Measurements from ENCODE around the gene DDIT4. TPM values are rescaled to one million over a fixed set of nuclear protein-coding genes. Genes with fewer than 3 reads are reported as not detected.

DDIT4 gene
- total RNA-seq, 4 donors from 2014 or later: 77.4 to 247 (median 146) TPM

DNA sequence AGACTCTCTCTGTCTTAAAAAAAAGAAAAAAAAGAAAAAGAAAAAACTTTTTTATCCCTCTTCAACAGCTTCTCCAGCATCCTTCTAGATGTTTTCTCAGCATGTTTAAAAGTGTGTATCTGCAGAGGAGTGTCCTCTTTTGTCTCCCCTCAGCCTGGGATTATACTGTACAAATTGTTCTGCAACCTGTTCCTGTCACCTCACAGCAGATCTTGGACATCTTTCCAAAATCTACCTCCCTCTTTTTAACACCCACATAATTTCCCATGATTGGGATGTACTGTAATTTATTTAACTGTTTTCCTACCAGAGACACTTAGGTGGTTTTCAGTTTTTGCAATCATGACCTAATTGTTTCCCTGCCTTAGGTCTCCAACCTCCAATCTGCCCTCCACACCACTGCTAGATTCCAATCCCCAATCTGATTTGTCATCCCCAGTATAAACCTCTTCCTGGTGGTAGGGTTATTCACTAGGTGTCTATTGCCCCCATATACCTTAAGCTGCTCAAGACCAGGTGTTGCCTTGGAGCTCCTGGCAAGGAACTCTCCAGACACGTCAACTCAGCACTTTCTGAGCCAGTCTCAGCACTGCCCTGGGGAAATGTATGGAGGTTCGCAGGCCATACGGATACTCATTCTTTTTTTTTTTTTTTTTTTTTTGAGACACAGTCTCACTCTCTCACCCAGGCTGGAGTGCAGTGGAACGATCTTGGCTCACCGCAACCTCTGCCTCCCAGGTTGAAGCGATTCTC, 17.6 kb upstream of the DDIT4 start:
- H3K9me3 ChIP-seq: no peaks in the 10 kb centered on the region
- peak overlapping the region in 1 of 4 donors; percentile 14 for H3K4me3 ChIP-seq
- peak overlapping the region; percentile 93 to 97 (median 94) for H3K27ac ChIP-seq (replicated peaks in 1 of 4)
- TF ChIP-seq CTCF (IDR thresholded peaks at IDR 0.05) (no peak), POLR2AphosphoS5 (IDR thresholded peaks at IDR 0.05) (peak; percentile 60 to 78), EP300 (IDR thresholded peaks at IDR 0.05) (peak; percentile 17), POLR2A (IDR thresholded peaks at IDR 0.05; ENCODE audit: low read depth) (no peak)
- H3K4me1 ChIP-seq: peaks cover 87 to 99% (median 95%) of the 10 kb centered on the region in 4 donors
- H3K36me3 ChIP-seq: no peaks in the 10 kb centered on the region
- no peak for DNase-seq (ENCODE audit: extremely low spot score)
- intact Hi-C loops (cut with DNase I): loop anchor here (5.0 kb wide), 1 partner anchor 39 kb away; the partner anchor contains the start of genes ANAPC16 and ASCC1
- WGBS: 93% methylated on average over 6 of the region's 6 CpGs
- no peaks in the 10 kb centered on the region for H3K27me3 ChIP-seq

DNA sequence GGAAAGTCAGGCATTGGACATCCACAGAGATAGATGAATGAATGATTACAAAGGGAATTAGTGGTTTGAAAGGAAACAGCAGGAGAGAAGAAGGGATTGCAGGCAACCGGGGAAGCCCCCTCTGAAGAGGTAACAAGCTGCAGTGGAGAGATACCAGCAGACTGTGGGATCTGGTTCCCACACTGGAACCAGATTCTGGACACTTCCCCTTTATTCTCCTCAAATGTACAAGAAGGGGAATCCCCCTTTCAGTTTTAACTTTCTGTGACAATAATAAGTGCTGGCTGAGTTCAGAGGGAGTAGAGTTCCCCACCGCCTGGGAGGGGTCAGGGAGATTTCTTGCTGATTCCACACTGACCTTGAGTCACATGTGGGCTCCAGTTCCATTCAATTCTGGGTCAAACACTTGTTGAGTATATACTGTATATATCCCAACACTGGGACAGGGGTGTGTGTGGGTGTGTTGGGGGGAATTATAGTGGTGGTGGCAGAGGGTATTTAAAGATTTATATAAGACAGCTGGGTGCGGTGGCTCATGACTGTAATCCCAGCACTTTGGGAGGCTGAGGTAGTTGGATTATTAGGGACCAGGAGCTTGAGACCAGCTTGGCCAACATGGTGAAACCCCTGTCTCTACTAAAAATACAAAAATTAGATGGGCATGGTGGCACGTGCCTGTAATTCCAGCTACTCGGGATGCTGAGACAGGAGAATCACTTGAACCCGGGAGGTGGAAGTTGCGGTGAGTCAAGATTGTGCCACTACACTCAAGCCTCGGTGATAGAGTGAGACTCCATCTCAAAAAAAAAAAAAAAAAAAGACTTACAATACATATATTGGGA, 16.5 kb upstream of the DDIT4 start:
- peaks cover 85 to 97% (median 94%) of the 10 kb centered on the region in 4 donors for H3K4me1 ChIP-seq
- no peaks in the 10 kb centered on the region for H3K27me3 ChIP-seq
- TF ChIP-seq POLR2AphosphoS5 (IDR thresholded peaks at IDR 0.05) (peak in 1 of 2 donors; percentile 41), CTCF (IDR thresholded peaks at IDR 0.05) (no peak), POLR2A (IDR thresholded peaks at IDR 0.05; ENCODE audit: low read depth) (no peak)
- intact Hi-C loops (cut with DNase I): loop anchor here (5.0 kb wide), 1 partner anchor 40 kb away; the partner anchor contains the start of genes ANAPC16 and ASCC1
- DNase-seq (ENCODE audit: extremely low spot score): no peak
- no peak overlapping the region for H3K4me3 ChIP-seq
- no peaks in the 10 kb centered on the region for H3K36me3 ChIP-seq
- whole genome bisulfite sequencing: 72% methylated on average over 8 of the region's 8 CpGs
- H3K27ac ChIP-seq (replicated peaks in 1 of 4): peak overlapping the region; percentile 93 to 97 (median 94)
- H3K9me3 ChIP-seq: no peaks in the 10 kb centered on the region

- H3K36me3 ChIP-seq: no peaks in the 10 kb centered on the region
- DNase-seq (ENCODE audit: extremely low spot score): no peak
- WGBS: 98% methylated on average over 4 of the region's 4 CpGs
- H3K4me1 ChIP-seq: peaks cover 78 to 89% (median 87%) of the 10 kb centered on the region in 4 donors
- H3K27ac ChIP-seq (replicated peaks in 1 of 4): peak overlapping the region; percentile 93 to 97 (median 94)
- TF ChIP-seq EP300 (IDR thresholded peaks at IDR 0.05): no peak
- TF ChIP-seq POLR2A (IDR thresholded peaks at IDR 0.05; ENCODE audit: low read depth): no peak
- TF ChIP-seq CTCF (IDR thresholded peaks at IDR 0.05): no peak
- no peak for TF ChIP-seq POLR2AphosphoS5 (IDR thresholded peaks at IDR 0.05)
- H3K27me3 ChIP-seq: no peaks in the 10 kb centered on the region
- no peaks in the 10 kb centered on the region for H3K9me3 ChIP-seq
- no peak overlapping the region for H3K4me3 ChIP-seq
- intact Hi-C loops (cut with DNase I): loop anchor here (5.0 kb wide), 1 partner anchor 41 kb away; the partner anchor contains the start of genes ANAPC16 and ASCC1
Observed at GRCh38 chr10:72258617-72259016, 15.1 kb upstream of the DDIT4 start.

- WGBS: 22% methylated on average over 5 of the region's 5 CpGs
- intact Hi-C loops (cut with DNase I): loop anchor here (5.0 kb wide), 1 partner anchor 42 kb away; the partner anchor contains the start of genes ANAPC16 and ASCC1
- Histone ChIP-seq H3K4me3 (no peak overlapping the region), H3K27me3 (no peaks in the 10 kb centered on the region), H3K4me1 (peaks cover 70 to 82% (median 78%) of the 10 kb centered on the region in 4 donors), H3K36me3 (no peaks in the 10 kb centered on the region), H3K27ac (replicated peaks in 1 of 4) (peak overlapping the region; percentile 93 to 97 (median 94)), H3K9me3 (no peaks in the 10 kb centered on the region)
- TF ChIP-seq POLR2AphosphoS5 (IDR thresholded peaks at IDR 0.05) (peak; percentile 48 to 60), EP300 (IDR thresholded peaks at IDR 0.05) (no peak), POLR2A (IDR thresholded peaks at IDR 0.05; ENCODE audit: low read depth) (no peak)
- no peak for DNase-seq (ENCODE audit: extremely low spot score)
Observed at GRCh38 chr10:72259491-72260238, 14.1 kb upstream of the DDIT4 start.
